Trophoblast cell (in vitro differentiated cells and primary cell): ENCODE results near the gene PIWIL1.

Experiments
- DNase-seq, 2 donors: peaks; one replicate each; pipeline ENCODE4 v3.0.0-alpha.2; 2016
- H2AFZ ChIP-seq: 2 replicates; pipeline ENCODE4 v1.6.1; 2013; ENCODE audit warnings: low read length, moderate library complexity, mild to moderate bottlenecking; ENCODE audit not compliant: insufficient read depth, poor library complexity
- H2AK5ac ChIP-seq: 2 replicates; pipeline ENCODE4 v1.6.1; 2013; ENCODE audit warnings: mild to moderate bottlenecking, low read length
- H2BK120ac ChIP-seq: 2 replicates; pipeline ENCODE4 v1.6.1; 2013; ENCODE audit warnings: low read length, mild to moderate bottlenecking, moderate library complexity; ENCODE audit not compliant: insufficient read depth, poor library complexity
- H2BK12ac ChIP-seq: 2 replicates; pipeline ENCODE4 v1.6.1; 2013; ENCODE audit warnings: mild to moderate bottlenecking, low read length, moderate library complexity
- H2BK5ac ChIP-seq: 2 replicates; pipeline ENCODE4 v1.6.1; 2013; ENCODE audit warnings: low read length, low read depth, moderate library complexity, mild to moderate bottlenecking; ENCODE audit not compliant: poor library complexity
- H3K14ac ChIP-seq: 2 replicates; pipeline ENCODE4 v1.6.1; 2013; ENCODE audit warnings: mild to moderate bottlenecking, low read length
- H3K18ac ChIP-seq: 2 replicates; pipeline ENCODE4 v1.6.1; 2013; ENCODE audit warnings: mild to moderate bottlenecking, low read length
- H3K23ac ChIP-seq: 2 replicates; pipeline ENCODE4 v1.6.1; 2013; ENCODE audit warnings: low read length
- H3K27ac ChIP-seq: 2 replicates; pipeline ENCODE4 v1.5.1; 2013; ENCODE audit warnings: low read depth, mild to moderate bottlenecking, inconsistent platforms, low read length, moderate library complexity
- H3K27me3 ChIP-seq: 2 replicates; pipeline ENCODE4 v1.6.1; 2013; ENCODE audit warnings: inconsistent platforms, mild to moderate bottlenecking, low read length, moderate library complexity; ENCODE audit not compliant: insufficient read depth
- H3K36me3 ChIP-seq, 2 experiments: 1 replicate in 1 of 2; 2 replicates in 1 of 2; pipeline ENCODE4 v1.6.1; 2013; ENCODE audit warnings: low read length in 2 of 2, mild to moderate bottlenecking in 2 of 2, moderate library complexity in 1 of 2; ENCODE audit not compliant: insufficient read depth in 2 of 2, control insufficient read depth in 1 of 2
- H3K4ac ChIP-seq: 2 replicates; pipeline ENCODE4 v1.6.1; 2013; ENCODE audit warnings: low read depth, mild to moderate bottlenecking, low read length, moderate library complexity
- H3K4me1 ChIP-seq, 2 experiments: 1 replicate in 1 of 2; 2 replicates in 1 of 2; pipeline ENCODE4 v1.6.1; 2013; ENCODE audit warnings: low read length in 2 of 2, mild to moderate bottlenecking in 2 of 2, moderate library complexity in 1 of 2; ENCODE audit not compliant: insufficient read depth in 2 of 2, control insufficient read depth in 1 of 2
- H3K4me2 ChIP-seq: 2 replicates; pipeline ENCODE4 v1.6.1; 2013; ENCODE audit warnings: inconsistent platforms, mild to moderate bottlenecking, low read length, moderate library complexity
- H3K4me3 ChIP-seq: 2 replicates; pipeline ENCODE4 v1.5.1; 2013; ENCODE audit warnings: mild to moderate bottlenecking, low read depth, low read length, inconsistent platforms
- H3K79me1 ChIP-seq: one replicate; pipeline ENCODE4 v1.6.1; 2013; ENCODE audit warnings: low read length
- H3K79me2 ChIP-seq: 2 replicates; pipeline ENCODE4 v1.6.1; 2013; ENCODE audit warnings: low read length, mild to moderate bottlenecking; ENCODE audit not compliant: control insufficient read depth, insufficient read depth, poor library complexity
- H3K9ac ChIP-seq: 2 replicates; pipeline ENCODE4 v1.6.1; 2013; ENCODE audit warnings: mild to moderate bottlenecking, low read length
- H3K9me3 ChIP-seq: 2 replicates; pipeline ENCODE4 v1.6.1; 2013; ENCODE audit warnings: low read depth, mild to moderate bottlenecking, control low read depth, inconsistent platforms, low read length; ENCODE audit not compliant: insufficient read depth
- H4K12ac ChIP-seq: 2 replicates; pipeline ENCODE4 v1.6.1; 2013; ENCODE audit warnings: low read depth, mild to moderate bottlenecking, low read length, moderate library complexity
- H4K8ac ChIP-seq: 2 replicates; pipeline ENCODE4 v1.6.1; 2013; ENCODE audit warnings: low read depth, mild to moderate bottlenecking, low read length, moderate library complexity
- H4K91ac ChIP-seq: one replicate; pipeline ENCODE4 v1.6.1; 2013; ENCODE audit warnings: low read depth, mild to moderate bottlenecking, low read length, moderate library complexity
- WGBS: extraction: QIAGEN DNeasy Blood & Tissue Kit; methylation state at CpG from one replicate; pipeline ENCODE4 v1.1.7; 2013; ENCODE audit warnings: missing lambda C conversion rate; ENCODE audit not compliant: insufficient read length, insufficient coverage; ENCODE audit errors: extremely low coverage; 5-methylcytosine and 5-hydroxymethylcytosine counted together

The PIWIL1 gene

DNA sequence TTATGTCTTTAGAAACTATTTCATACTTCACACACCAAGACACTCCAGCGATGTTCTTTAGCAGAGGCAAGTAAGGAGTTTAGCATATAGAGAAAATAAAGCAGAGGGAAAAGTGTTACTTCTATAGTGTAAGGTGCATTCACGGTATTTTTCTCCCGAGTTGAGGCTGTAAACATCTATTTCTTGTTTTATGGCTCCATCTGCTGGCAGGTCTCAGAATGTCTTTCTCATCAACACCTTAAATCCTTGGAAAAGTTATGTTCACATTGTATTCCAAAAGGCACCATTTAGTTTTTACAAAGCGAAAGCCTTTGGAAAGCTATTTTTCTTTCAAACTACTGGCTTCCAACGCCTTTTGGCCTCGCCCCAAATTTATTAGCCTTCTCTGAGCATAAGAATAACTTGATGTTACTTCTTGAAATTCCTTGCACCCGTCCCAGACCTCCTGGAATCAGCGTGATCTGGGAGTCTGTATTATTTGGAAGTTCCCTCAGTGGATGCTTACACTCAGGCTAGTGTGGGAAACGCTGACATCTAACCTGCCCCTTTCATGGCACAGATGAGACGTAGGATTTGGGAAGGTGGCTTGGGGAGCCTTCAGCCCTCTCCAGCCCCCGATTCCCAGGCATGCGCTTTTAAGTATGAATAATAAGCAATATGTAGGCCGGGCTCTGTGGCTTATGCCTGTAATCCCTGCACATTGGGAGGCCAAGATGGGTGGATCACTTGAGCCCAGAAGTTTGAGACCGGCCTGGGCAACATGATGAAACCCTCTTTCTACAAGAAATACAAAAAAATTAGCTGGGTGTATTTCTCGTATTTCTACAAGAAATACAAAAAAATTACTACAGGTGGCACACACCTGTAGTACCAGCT, 1.9 kb upstream of the PIWIL1 start:
- no CpG with 5 or more reads among the region's 15 CpGs for WGBS
- no peak overlapping the region for H2AFZ ChIP-seq
- H3K27ac ChIP-seq = no peak overlapping the region
- no peak overlapping the region for H3K4ac ChIP-seq
- H3K4me1 ChIP-seq = no peaks in the 10 kb centered on the region
- H3K79me2 ChIP-seq = no peaks in the 10 kb centered on the region
- H4K12ac ChIP-seq = no peak overlapping the region
- no peak overlapping the region for H3K9ac ChIP-seq
- H3K18ac ChIP-seq = no peak overlapping the region
- no peak overlapping the region for H3K4me2 ChIP-seq
- H2BK5ac ChIP-seq = no peak overlapping the region
- no peaks in the 10 kb centered on the region for H3K9me3 ChIP-seq
- no peak overlapping the region for H4K8ac ChIP-seq
- H2BK12ac ChIP-seq = no peak overlapping the region
- no peak overlapping the region for H3K14ac ChIP-seq
- no peak overlapping the region for H3K4me3 ChIP-seq
- H3K79me1 ChIP-seq = no peaks in the 10 kb centered on the region
- no peaks in the 10 kb centered on the region for H3K27me3 ChIP-seq
- peak; percentile 50 to 82 for DNase-seq
- no peak overlapping the region for H4K91ac ChIP-seq
- no peak overlapping the region for H2AK5ac ChIP-seq
- H2BK120ac ChIP-seq = no peak overlapping the region
- H3K23ac ChIP-seq = no peak overlapping the region
- H3K36me3 ChIP-seq = no peaks in the 10 kb centered on the region

DNA sequence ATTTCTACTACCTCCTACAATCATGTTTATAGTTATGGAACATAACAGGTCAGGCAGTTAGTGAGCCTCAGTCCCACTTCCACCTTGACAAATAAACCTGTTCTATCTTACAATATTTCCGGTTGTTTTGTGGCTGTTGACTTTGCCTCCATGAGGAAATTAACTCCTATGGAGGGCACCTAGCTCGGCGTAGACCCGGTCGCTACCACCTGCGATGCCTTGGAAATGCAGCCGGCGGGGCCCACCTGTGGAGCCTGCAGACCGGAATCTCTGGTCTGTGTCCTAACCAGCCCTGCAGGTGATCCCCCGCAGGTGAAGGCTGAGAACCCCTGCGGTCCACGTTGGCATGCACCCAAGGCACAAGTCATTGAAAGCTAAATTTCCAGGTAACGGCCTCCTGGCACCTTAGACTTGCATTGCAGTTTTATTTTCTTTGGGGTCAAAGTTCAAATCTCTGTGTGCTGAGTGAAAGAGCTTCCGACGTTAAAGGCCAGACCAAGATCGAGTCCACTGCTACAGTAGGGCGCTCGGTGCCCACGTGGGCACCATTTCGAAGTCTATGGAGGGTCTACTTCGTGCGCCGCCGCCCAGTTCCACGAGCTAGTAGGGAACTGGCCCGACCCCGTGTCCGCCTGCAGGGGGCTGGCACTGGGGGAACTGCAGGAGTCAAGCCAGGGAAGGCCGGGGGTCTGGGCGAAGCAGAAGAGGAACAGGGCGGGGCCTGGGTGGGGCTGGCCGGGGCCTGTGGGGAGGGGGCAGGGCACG, 782 bp upstream of the PIWIL1 start:
- Histone ChIP-seq H3K4me2 (no peak overlapping the region), H3K27ac (no peak overlapping the region), H3K14ac (no peak overlapping the region), H3K18ac (no peak overlapping the region), H3K9me3 (no peaks in the 10 kb centered on the region), H3K4me3 (no peak overlapping the region), H3K36me3 (no peaks in the 10 kb centered on the region), H2BK5ac (no peak overlapping the region), H3K79me1 (no peaks in the 10 kb centered on the region), H2AK5ac (no peak overlapping the region), H2AFZ (no peak overlapping the region), H3K4me1 (no peaks in the 10 kb centered on the region), H3K9ac (no peak overlapping the region), H3K4ac (no peak overlapping the region), H3K27me3 (no peaks in the 10 kb centered on the region), H2BK120ac (no peak overlapping the region), H3K79me2 (no peaks in the 10 kb centered on the region), H3K23ac (no peak overlapping the region), H4K12ac (no peak overlapping the region), H4K91ac (no peak overlapping the region), H2BK12ac (no peak overlapping the region), H4K8ac (no peak overlapping the region)
- no CpG with 5 or more reads among the region's 33 CpGs for WGBS
- DNase-seq = no peak

DNA sequence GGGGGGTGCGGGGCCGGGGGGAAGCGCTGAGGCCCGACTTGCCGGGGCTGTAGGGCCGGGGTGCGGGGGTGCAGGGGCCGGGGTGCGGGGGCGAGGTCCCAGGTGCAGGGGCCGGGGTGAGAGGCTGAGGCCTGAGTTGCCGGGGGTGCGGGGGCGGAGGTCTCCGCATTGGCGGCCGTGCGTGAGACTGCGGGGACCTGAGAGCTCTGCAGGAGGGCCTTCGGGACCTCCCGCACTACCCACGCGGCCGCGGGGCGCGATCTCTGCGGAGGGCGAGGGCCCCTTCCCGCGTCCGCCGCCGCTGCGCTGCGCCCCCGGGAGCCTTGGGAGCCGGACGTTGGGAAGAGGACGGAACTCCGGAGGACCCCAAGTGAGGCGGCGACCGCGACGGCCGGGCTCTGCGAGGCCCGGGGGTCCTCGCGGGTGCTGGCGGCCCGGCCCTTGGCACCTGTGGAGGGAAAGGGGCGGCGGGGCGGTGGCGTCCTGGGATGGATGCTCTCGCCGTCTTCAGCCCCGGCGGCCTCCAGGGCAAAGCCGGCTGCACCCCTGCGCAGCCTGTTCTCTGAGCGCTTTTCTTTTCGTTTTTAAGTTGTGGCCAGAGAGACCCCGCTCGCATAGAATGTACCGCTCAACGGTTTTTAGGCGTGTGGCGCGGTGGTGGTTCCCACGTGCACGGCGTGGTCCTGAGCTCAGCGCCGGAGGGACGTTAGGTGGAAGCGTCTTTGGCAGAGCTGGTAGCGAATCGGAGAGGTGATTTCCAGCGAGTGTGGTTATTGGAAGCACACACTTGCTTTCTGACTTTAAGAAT, 1.3 kb downstream of the PIWIL1 start:
- Histone ChIP-seq H3K27me3 (no peaks in the 10 kb centered on the region), H3K9me3 (no peaks in the 10 kb centered on the region), H2BK120ac (no peak overlapping the region), H4K8ac (no peak overlapping the region), H3K79me2 (no peaks in the 10 kb centered on the region), H3K27ac (no peak overlapping the region), H2AFZ (no peak overlapping the region), H2BK5ac (no peak overlapping the region), H2AK5ac (no peak overlapping the region), H3K4me1 (no peaks in the 10 kb centered on the region), H3K4ac (no peak overlapping the region), H2BK12ac (no peak overlapping the region), H3K9ac (no peak overlapping the region), H3K23ac (no peak overlapping the region), H3K18ac (no peak overlapping the region), H4K91ac (no peak overlapping the region), H3K14ac (no peak overlapping the region), H3K4me3 (no peak overlapping the region), H3K36me3 (no peaks in the 10 kb centered on the region), H4K12ac (no peak overlapping the region), H3K4me2 (no peak overlapping the region), H3K79me1 (no peaks in the 10 kb centered on the region)
- DNase-seq = no peak
- WGBS = no CpG with 5 or more reads among the region's 82 CpGs

DNA sequence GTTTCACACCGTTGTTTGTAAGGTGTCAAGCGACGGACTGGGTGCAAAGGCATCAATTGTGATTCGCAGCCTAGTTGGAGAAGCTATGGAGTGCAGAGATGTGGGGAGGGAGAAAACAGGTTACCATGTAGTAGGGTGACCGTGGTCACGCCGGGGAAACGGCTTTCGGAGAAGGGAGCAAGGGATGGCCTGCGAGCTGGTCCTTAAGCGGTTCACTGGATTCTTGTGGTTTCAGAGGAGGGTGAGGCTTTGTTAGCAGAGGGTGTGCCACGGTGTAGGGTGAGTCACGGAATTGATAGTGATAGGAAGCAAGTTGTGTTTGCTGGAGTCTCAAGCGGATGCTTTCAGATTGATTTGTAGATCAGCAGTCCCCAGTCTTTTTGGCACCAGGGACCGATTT, 2.3 kb downstream of the PIWIL1 start:
- H3K4ac ChIP-seq = no peak overlapping the region
- no peaks in the 10 kb centered on the region for H3K36me3 ChIP-seq
- no peaks in the 10 kb centered on the region for H3K9me3 ChIP-seq
- no peak overlapping the region for H3K4me3 ChIP-seq
- no peak overlapping the region for H3K23ac ChIP-seq
- no peak for DNase-seq
- no peak overlapping the region for H4K12ac ChIP-seq
- no peak overlapping the region for H2BK12ac ChIP-seq
- H2AFZ ChIP-seq = no peak overlapping the region
- H3K79me2 ChIP-seq = no peaks in the 10 kb centered on the region
- H3K79me1 ChIP-seq = no peaks in the 10 kb centered on the region
- no peaks in the 10 kb centered on the region for H3K4me1 ChIP-seq
- H3K14ac ChIP-seq = no peak overlapping the region
- H3K18ac ChIP-seq = no peak overlapping the region
- no peak overlapping the region for H4K8ac ChIP-seq
- H3K27me3 ChIP-seq = no peaks in the 10 kb centered on the region
- no peak overlapping the region for H2BK5ac ChIP-seq
- H4K91ac ChIP-seq = no peak overlapping the region
- no CpG with 5 or more reads among the region's 15 CpGs for WGBS
- no peak overlapping the region for H2BK120ac ChIP-seq
- no peak overlapping the region for H3K27ac ChIP-seq
- H3K4me2 ChIP-seq = no peak overlapping the region
- no peak overlapping the region for H3K9ac ChIP-seq
- no peak overlapping the region for H2AK5ac ChIP-seq
